ENCODE data around the gene CKAP5. TPM values are rescaled to one million over a fixed set of nuclear protein-coding genes. Genes with fewer than 3 reads are reported as not detected.

CKAP5 gene
- total RNA-seq, 1 experiment from 2014 or later = 171 TPM

DNA sequence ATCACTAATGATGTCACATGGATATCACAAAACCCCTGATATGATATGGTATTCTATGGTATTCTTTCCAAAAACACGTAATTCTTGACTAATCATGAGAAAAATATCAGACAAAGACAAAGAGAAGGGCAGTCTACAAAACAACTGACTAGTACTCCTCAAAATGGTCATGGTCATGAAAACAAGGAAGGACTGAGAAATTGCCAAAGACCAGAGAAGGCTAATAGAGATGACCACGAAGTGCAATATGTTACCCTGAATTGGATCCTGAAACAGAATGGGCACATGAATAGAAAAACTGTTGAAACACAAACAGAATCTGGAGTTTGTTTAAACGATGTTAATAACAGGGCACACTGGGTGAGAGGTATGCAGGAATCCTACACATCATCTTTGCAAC lies 10.2 kb downstream of the CKAP5 start (continued):
- TF ChIP-seq OVOL2 (CRISPR knock-in tag; IDR thresholded peaks at IDR 0.05; ENCODE audit: borderline replicate concordance) = no peak

DNA sequence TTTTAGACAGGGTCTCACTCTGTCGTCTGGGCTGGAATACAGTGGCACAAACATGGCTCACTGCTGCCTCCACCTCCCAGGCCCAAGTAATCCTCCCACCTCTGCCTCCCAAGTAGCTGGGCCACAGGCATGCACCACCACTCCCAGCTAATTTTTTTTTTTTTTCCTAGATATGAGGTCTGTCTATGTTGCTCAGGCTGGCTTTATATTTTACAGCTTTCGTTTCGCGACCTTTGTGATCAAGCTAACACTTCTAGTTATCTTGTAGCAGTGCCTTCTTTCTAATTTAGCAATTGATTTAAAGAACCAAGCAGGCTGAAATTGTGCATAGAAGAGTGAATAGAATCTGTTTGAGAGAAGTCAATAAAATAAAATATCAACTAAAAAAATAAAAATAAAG lies 11.3 kb downstream of the CKAP5 start:
- no peak for DNase-seq (ENCODE audit: low spot score)
- TF ChIP-seq ZNF671 (CRISPR knock-in tag; IDR thresholded peaks at IDR 0.05) = no peak
- no peak for TF ChIP-seq ATF6 (CRISPR knock-in tag; IDR thresholded peaks at IDR 0.05)
- TF ChIP-seq, protein P1, sequence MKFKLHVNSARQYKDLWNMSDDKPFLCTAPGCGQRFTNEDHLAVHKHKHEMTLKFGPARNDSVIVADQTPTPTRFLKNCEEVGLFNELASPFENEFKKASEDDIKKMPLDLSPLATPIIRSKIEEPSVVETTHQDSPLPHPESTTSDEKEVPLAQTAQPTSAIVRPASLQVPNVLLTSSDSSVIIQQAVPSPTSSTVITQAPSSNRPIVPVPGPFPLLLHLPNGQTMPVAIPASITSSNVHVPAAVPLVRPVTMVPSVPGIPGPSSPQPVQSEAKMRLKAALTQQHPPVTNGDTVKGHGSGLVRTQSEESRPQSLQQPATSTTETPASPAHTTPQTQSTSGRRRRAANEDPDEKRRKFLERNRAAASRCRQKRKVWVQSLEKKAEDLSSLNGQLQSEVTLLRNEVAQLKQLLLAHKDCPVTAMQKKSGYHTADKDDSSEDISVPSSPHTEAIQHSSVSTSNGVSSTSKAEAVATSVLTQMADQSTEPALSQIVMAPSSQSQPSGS (CRISPR knock-in tag; IDR thresholded peaks at IDR 0.05; ENCODE audit: borderline replicate concordance, low read depth) = no peak
- no peak for TF ChIP-seq RELA (CRISPR knock-in tag; IDR thresholded peaks at IDR 0.05; ENCODE audit: borderline replicate concordance)
- TF ChIP-seq KAT7 (CRISPR knock-in tag; IDR thresholded peaks at IDR 0.05; ENCODE audit: borderline replicate concordance) = no peak
- no peak for TF ChIP-seq USF2 (CRISPR knock-in tag; IDR thresholded peaks at IDR 0.05)
- TF ChIP-seq E2F4 (CRISPR knock-in tag; IDR thresholded peaks at IDR 0.05; ENCODE audit: borderline replicate concordance, low read depth) = no peak
- no peak for TF ChIP-seq JUN (CRISPR knock-in tag; IDR thresholded peaks at IDR 0.05)
- TF ChIP-seq IRF2 (CRISPR knock-in tag; IDR thresholded peaks at IDR 0.05; ENCODE audit: borderline replicate concordance, low read depth) = no peak
- TF ChIP-seq EMX1 (CRISPR knock-in tag; IDR thresholded peaks at IDR 0.05) = no peak
- TF ChIP-seq MXD4 (CRISPR knock-in tag; IDR thresholded peaks at IDR 0.05; ENCODE audit: borderline replicate concordance) = no peak
- TF ChIP-seq ATF3 (CRISPR knock-in tag; conservative IDR thresholded peaks at IDR 0.05) = no peak
- TF ChIP-seq, protein P2, sequence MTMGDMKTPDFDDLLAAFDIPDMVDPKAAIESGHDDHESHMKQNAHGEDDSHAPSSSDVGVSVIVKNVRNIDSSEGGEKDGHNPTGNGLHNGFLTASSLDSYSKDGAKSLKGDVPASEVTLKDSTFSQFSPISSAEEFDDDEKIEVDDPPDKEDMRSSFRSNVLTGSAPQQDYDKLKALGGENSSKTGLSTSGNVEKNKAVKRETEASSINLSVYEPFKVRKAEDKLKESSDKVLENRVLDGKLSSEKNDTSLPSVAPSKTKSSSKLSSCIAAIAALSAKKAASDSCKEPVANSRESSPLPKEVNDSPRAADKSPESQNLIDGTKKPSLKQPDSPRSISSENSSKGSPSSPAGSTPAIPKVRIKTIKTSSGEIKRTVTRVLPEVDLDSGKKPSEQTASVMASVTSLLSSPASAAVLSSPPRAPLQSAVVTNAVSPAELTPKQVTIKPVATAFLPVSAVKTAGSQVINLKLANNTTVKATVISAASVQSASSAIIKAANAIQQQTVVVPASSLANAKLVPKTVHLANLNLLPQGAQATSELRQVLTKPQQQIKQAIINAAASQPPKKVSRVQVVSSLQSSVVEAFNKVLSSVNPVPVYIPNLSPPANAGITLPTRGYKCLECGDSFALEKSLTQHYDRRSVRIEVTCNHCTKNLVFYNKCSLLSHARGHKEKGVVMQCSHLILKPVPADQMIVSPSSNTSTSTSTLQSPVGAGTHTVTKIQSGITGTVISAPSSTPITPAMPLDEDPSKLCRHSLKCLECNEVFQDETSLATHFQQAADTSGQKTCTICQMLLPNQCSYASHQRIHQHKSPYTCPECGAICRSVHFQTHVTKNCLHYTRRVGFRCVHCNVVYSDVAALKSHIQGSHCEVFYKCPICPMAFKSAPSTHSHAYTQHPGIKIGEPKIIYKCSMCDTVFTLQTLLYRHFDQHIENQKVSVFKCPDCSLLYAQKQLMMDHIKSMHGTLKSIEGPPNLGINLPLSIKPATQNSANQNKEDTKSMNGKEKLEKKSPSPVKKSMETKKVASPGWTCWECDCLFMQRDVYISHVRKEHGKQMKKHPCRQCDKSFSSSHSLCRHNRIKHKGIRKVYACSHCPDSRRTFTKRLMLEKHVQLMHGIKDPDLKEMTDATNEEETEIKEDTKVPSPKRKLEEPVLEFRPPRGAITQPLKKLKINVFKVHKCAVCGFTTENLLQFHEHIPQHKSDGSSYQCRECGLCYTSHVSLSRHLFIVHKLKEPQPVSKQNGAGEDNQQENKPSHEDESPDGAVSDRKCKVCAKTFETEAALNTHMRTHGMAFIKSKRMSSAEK (CRISPR knock-in tag; IDR thresholded peaks at IDR 0.05; ENCODE audit: borderline replicate concordance) = no peak
- no peak for TF ChIP-seq ZBTB21 (CRISPR knock-in tag; IDR thresholded peaks at IDR 0.05; ENCODE audit: borderline replicate concordance)
- no peak overlapping the region for H3K4me3 Mint-ChIP-seq
- ChIA-PET CTCF (interaction anchor here (1.0 kb wide), 1 partner anchor 8 kb away, joined by 3 read pairs; no protein-coding TSS in a partner anchor), POLR2A (no interaction called here)
- no peaks in the 10 kb centered on the region for H3K9me3 Mint-ChIP-seq
- ATAC-seq = no peak
- no peak overlapping the region for H3K27ac Mint-ChIP-seq
- peaks cover 35% of the 10 kb centered on the region for H3K4me1 Mint-ChIP-seq
- H3K36me3 Mint-ChIP-seq = no peaks in the 10 kb centered on the region; the same call in 1 of the 2 replicates
- no peaks in the 10 kb centered on the region for H3K27me3 Mint-ChIP-seq (ENCODE audit: low read depth)
